ENCODE measurements around the gene DCHS1.

DNA sequence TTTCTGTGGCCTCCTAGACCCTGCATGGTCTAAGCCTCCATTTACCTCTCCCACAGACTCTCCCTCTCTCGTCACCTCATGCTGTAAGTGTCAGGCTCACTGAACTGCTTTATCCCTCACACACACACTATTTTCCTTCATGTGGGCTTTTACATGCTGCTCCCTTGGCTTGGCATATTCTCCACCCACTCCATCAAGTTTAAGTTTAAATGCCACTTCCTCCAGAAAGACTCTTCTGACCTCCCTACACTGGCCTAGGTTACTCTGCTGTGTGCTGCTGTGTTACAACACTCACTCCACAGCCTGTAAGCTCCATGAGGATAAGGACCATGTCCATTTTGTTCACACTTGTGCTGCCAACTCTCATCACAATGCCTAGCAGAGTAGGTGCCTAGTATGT, 2.5 kb downstream of the DCHS1 start:
- no peak for TF ChIP-seq POLR2A (IDR thresholded peaks at IDR 0.05)
- TF ChIP-seq, protein P1, sequence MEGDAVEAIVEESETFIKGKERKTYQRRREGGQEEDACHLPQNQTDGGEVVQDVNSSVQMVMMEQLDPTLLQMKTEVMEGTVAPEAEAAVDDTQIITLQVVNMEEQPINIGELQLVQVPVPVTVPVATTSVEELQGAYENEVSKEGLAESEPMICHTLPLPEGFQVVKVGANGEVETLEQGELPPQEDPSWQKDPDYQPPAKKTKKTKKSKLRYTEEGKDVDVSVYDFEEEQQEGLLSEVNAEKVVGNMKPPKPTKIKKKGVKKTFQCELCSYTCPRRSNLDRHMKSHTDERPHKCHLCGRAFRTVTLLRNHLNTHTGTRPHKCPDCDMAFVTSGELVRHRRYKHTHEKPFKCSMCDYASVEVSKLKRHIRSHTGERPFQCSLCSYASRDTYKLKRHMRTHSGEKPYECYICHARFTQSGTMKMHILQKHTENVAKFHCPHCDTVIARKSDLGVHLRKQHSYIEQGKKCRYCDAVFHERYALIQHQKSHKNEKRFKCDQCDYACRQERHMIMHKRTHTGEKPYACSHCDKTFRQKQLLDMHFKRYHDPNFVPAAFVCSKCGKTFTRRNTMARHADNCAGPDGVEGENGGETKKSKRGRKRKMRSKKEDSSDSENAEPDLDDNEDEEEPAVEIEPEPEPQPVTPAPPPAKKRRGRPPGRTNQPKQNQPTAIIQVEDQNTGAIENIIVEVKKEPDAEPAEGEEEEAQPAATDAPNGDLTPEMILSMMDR (IDR thresholded peaks at IDR 0.05), result no peak
- TF ChIP-seq EP300 (IDR thresholded peaks at IDR 0.05), result no peak

All from tibial nerve (tissue), 4 donors.